Suppressor macrophage treated with lipopolysaccharide for 1 hour (primary cell): Measurements from ENCODE around the gene PTBP1.

Experiments
- DNase-seq, 3 donors: peaks; one replicate each; pipeline ENCODE4 v3.0.0-alpha.2; 2020 to 2022

PTBP1 gene

DNA sequence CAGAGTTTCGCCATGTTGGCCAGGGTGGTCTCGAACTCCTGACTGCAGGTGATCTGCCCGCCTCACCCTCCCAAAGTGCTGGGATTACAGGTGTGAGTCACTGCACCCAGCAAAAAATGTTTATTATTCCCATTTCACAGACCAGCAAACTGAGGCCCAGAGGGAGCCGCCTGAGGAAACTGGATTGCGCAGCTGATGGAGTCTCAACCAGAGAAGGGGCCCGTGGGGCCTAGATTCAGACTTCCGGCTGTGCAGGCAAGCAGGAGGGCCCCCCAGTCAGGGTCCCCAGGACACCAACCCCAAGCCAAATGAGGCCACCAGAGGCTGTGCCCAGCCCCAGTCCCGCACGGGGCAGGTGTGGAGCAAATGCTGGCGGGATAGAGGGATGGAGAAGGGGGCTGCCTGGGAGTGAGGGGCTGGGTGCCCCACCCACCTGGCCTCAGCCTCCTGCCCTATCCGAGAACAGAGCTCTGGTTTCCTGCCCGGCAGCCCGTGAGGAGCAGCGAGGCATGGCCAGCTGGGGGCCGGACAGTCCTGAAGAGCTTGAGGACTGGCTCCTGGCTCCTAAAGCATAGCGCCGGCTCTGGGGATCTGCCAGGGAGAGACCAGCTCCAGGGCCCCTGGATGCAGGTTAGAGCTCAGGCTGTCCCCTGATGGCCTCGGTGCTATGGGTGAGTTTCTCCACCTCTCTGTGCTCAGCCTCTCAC, 24.4 kb upstream of the PTBP1 start:
- DNase-seq = no peak

DNA sequence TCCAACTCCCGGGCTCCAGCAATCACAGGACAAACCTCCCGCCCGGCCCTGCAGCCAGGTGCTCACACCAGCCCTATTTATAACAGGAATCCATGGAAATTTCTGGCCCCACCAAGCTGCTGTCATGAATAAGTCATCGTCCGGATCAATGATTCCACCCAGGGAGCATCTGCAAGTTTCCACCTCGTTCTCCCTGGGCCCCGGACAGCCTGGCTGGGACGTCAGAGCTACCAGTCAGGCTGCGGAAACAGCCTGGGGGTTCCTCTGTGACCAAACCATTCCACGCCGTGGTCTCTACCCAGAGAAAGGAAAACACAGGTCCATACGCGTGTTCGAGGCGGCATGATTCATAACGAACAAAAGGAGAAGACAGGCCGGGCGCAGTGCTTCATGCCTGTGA, 20.7 kb upstream of the PTBP1 start:
- no peak for DNase-seq

DNA sequence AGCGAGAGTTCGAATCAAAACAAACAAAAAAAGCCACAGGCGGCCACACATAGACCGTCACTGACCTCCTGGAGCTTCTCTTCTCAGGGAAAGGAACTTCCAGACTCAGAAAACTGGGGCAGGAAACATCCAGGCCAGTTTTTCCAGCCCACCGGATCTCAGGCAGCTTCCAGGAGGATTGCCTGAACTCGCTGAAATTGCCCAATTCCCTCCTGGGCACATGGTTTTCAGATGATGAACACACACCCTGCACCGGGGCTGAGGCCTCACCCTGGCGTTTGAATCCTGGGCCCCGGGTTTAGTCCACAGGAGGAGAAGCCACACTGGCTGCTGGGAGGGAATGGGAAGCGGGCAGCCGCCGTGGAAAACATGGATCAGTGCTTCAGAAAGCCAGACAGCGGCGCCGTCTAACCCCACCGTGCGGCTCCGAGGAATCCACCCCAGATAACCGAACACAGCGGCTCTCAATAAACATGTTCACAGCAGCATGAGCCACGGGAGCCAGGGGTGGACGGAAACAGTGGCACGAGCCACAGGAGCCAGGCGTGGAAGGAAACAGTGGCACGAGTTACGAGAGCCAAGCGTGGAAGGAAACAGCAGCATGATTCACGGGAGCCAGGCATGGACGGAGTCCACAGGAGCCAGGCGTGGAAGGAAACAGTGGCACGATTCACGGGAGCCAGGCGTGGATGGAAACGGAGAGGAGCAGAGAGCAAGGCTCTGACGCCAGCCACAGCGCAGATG, 18.2 kb upstream of the PTBP1 start:
- no peak for DNase-seq

DNA sequence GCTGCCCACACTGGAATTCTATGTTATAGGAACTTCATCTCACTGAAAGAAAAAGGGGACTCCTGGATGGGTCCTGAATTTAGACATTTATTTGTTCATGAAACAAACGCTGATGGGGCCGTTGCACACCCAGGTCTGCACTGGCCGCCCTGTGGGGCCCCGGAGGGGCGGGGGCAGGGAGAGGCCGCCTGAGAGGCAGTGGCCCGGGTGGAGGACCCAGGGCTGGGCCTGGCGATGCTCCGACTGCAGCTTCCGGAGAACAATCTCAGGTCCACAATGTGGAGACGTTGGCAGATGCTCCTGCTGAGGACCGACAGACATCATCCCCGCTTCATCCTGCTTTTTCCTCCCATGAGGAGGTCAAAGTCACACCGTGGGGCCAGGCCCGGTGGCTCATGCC, 16.3 kb upstream of the PTBP1 start:
- no peak for DNase-seq

DNA sequence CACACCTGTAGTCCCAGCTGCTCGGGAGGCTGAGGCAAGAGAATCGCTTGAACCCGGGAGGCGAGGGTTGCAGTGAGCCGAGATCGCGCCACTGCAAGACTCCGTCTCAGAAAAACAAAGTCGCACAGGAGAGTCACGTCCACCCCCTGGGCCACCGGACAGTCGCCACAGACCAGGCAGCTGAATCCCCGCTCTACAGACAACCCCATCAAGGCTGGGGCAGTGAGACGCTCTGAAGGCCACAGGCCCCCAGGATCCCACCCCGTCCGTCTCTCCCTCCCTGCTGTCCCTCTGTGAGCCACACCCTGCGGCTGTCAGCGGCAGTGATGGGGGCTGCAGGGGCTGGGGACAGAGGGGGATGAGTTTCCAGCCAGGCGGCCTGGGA, 15.5 kb upstream of the PTBP1 start:
- DNase-seq = no peak

DNA sequence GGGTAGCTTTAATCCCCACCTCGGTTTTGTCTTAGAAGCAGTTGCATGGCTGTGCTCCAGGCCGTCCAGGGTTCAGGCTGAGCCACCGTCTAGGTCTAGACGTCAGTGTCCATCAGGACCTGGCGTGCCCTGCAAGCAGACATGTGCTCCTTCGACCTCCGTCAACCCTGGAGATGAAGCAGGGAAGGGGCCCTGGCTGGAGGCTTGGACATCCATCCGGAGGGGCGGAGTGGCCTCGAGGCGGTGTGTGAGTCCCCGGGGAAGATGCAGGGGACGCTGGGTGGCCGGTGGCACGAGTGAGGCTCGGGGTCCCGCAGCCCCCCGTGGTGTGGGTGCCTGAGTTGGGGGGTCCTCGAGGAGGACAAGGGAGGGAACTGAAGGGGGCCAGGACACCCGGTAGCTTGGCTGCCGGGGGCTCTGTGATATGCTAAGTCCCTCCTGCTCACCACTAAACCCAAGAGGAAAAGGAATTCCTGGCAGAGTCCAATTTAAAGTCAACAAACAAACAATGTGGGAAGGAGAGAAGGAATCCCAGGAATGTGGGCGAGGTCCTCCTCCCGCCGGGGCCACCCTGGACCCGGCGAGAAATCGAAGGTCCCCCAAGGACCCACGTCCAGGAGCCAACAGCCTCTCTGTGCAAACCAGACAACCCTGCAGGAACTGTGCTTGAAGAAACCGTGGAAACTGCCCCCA, 14.9 kb upstream of the PTBP1 start:
- no peak for DNase-seq

DNA sequence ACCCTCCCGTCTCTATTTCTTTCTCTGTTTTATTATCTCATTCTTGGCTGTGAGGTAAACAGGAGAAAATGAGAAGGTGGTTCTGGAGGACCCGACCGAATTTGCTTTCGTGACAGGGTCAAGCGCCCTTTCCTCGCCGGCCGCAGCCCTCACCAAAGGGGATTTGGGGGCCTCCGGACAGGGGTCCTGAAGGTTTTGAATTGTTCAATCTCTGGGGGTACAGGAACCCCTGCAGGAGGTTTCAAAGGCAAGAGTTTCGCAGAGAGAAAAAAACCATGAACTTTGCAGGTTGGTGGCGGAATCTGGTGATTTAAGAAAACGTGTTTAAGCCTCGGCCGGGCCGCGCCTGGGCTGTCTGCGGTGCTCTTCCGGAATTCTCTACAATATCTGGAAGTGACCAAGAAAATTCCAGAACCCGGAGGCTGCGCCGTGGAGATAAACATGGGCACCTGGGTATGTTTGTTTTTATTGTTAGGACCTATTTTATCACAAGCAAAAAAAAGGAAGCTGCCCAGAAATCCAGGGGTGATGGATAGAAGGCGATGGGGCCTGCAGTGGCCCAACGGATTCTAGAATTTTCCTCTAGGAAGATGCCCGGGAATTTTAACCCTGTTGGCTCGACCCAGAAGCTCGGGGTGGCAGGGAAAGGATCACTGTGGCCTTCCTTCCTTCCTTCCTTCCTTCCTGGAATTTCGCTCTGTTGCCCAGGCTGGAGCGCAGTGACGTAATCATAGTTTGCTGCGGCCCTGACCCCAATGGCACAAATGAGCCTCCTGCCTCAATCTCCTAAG, 14.2 kb upstream of the PTBP1 start:
- DNase-seq = no peak

DNA sequence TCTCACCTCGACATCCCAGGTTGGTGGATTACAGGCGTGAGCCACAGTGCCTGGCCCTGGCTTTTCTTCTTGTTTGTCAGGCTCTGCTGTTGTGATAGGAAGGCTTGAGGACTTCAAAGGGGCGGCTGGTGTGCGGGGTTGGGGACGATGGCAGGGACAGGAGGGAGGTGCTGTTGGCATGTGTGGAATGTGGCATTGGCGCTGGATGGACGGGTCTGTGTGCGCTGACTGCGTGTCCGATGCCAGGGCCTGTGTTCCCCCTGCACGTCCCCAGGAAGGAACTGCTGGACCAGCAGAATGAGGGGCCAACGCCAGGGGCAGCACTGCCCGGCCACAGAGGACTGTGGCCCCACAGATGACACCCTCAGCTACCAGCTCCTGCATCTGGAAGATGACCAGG, 12.7 kb upstream of the PTBP1 start:
- DNase-seq = no peak

DNA sequence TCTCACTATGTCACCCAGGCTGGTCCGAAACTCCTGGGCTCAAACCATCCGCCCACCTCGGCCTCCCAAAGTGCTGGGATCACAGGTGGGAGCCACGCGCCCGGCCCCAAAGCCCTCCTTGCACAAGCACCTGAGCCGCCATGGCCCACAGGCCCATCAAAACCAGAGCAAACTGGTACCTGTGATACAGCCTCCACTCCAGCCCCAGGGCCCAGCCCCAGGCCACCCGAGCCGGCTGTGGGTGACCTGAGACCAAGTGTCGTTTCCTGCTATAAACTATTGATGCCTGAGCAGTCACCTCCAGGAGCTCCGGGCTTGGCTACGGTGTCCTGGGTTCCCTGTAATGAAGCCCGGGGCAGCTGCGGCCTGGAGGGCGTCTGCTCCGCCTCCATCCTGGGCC, 9.7 kb upstream of the PTBP1 start:
- no peak for DNase-seq

DNA sequence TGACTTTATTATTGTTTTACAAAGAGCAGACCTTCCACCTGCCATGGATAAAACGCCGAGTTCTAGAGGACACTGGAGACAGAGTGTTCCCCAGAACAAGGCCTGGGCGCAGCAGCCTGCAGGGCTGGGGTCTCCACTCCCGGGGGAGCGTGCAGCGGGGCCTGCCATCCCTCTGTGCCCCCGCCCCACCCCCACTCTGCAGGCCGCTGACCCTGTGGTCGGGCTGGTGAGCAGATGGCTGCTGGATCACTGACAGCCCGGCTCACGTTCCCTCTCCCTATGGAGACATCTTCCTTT, 8.6 kb upstream of the PTBP1 start:
- DNase-seq = no peak

DNA sequence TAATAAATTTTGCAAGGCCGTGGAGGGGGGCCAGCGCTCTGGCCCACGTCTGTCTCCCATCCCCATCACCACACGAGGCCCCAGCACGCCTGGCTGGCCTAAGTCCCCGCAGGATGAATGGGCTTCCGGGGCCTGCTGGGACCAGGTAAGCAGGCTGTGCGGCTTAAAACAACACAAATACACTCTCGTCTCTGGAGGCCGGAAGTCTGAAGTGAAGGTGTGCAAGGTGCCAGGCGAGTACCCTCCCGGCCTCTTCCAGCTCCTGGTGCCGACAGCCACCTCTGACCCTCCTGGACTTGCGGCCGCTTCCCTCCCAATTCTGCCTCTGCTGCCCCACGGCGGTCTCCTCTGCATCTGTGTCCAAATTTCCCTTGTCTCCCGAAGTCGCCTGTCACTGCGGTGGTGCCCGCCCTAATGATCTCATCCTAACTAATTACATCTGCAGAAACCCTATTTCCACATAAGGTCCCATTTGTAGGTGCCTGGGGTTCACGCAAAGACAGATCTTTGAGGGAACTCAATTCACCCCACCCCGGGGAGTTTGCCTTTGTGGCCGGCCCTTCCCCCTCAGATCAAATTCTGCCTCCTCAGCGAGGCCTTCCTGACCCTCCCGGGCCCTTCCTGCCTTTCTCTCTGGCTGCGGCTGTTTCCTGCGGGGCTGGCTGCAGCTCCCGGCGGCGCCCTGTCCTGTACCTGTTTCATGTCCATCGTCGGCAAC, 8.1 kb upstream of the PTBP1 start:
- peak; percentile 55 to 71 (median 65) for DNase-seq

DNA sequence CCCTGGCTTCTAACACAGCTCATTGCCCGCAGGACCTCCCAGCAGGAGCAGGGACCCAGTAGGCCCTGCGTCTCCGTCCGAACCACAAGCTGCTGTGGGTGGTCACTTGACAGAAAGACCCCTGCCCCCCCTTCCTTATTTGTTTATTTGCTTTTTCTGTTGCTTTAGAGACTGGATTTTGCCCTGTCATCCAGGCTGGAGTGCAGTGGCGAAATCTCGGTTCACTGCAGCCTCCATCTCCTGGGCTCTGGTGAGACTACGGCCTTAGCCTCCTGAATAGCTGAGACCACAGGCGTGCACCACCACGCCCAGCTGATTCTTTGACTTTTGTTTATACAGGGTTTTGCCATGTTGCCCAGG, 7.6 kb upstream of the PTBP1 start:
- no peak for DNase-seq

DNA sequence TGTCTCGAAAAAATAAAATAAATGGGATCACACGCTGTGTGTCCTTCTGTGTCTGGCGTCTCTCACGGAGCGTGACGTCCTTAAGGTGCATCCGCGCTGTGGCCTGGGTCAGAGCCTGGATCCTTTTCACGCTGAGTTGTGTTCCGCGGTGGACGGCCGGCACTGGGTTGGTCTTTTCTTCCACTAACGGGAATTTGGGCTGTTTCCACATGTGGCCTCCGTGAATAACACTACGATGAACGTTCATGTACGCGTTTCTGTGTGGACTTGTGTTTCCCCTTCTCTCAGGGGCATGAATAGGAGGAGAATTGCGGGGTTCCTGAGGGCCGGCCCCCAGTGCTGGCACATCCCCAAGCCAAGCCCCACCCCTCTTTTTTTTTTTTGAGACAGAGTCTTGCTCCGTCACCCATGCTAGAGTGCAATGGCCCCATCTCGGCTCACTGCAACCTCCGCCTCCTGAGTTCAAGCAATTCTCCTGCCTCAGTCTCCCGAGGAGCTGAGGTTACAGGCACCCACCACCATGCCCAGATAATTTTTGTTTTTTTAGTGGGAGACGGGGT, 6.2 kb upstream of the PTBP1 start:
- no peak for DNase-seq

DNA sequence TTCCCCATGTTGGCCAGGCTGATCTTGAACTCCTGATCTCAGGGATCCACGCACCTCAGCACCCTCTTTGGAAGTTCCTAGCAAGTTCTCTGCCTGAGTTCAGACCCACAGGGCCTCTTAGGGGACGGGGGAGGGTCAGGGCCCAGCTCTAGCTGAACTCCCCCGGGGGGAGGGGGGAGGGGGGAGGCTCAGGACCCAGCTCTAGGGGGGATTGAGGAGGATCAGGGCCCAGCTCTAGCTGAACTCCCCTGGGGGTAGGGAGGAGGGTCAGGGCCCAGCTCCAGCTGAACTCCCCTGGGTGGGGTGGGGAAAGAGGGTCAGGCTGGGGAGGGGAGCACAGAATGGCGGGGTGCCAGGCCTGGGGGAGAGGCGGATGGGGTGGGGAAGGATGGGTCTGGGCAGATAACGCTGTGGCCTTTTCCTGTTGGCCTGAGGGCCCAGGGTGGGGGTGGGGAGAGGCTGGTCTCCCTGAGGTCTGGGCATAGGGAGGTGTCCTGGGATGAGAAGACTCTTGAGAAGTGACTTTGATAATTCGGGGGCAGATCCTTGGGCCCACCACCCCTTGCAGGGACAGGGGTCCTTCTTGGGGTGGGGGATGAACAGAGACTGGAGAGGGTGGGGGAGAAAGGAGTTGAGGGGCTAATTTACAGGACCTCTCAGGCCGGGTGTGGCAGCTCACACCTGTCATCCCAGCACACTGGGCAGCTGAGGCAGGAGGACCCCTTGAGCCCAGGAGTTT, 5.5 kb upstream of the PTBP1 start:
- no peak for DNase-seq

DNA sequence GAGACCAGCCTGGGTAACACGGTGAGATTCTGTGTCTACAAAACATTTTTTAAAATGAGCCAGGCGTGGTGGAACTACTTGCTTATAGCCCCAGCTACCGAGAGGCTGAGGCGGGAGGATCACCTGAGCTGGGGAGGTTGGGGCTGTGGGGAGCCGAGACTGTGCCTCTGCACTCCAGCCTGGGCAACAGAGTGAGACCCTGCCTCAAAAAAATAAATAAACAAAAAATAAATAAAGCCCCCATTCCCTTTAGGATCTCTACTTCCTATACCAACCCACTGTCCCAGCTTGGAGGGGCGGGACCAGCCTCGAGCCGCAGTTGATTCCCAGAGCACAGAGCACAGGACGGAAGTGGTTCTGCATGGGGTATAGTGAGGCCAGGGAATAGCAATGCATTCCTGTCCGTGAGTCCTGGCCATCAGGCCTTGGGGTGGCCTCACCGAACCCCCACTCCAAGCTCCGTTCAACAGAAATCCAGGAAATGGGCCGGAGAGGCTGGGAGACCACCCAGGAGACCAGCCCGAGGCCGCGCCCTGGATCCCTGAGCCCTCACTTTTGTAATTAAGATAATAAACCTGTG, 4.9 kb upstream of the PTBP1 start:
- no peak for DNase-seq

DNA sequence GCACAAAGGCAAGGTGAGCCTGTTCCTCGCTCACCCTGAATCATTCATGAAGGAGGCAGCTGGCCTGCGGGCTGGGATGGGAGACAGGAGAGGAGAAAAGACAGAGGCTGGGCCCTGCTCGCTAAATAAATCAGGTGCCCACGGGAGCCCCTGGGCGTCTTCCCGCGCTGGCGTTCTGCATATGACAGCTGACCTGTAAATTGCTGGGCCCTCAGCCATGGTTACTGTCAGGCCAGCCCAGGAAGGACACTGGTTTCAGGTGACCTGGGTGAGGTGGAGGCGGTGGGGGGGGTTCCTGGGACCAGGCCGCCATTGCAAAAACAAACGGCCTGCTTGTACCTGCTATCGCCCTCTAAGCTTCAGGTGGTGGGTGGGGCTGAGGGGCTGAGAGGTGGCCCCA, 3.4 kb upstream of the PTBP1 start:
- no peak for DNase-seq

DNA sequence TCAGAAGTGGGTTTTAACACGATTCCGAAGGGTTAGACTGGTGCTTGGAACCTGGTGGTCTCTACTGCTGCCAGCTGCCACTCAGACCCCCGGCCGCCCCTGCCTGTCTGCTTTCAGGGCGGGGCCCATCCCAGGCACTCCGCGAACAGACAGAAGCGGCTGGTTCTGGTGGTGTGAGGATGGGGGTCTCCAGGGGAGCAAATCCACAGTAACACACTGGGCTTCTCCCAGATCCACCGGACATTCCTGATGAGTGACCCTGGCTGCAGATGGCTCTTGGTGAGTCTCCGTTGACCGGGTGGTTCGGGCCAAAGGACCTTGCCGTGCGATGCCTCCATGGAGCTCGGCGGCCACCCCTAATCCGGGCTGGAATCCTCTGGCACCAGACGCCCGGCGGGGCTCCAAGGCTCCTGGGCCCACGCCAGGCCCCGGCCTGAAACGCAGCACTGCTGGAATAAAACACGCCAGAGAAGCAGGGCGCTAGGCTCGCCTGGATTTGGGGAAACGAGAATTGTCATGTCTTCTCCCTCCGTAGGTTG, 2.1 kb upstream of the PTBP1 start:
- DNase-seq = no peak

DNA sequence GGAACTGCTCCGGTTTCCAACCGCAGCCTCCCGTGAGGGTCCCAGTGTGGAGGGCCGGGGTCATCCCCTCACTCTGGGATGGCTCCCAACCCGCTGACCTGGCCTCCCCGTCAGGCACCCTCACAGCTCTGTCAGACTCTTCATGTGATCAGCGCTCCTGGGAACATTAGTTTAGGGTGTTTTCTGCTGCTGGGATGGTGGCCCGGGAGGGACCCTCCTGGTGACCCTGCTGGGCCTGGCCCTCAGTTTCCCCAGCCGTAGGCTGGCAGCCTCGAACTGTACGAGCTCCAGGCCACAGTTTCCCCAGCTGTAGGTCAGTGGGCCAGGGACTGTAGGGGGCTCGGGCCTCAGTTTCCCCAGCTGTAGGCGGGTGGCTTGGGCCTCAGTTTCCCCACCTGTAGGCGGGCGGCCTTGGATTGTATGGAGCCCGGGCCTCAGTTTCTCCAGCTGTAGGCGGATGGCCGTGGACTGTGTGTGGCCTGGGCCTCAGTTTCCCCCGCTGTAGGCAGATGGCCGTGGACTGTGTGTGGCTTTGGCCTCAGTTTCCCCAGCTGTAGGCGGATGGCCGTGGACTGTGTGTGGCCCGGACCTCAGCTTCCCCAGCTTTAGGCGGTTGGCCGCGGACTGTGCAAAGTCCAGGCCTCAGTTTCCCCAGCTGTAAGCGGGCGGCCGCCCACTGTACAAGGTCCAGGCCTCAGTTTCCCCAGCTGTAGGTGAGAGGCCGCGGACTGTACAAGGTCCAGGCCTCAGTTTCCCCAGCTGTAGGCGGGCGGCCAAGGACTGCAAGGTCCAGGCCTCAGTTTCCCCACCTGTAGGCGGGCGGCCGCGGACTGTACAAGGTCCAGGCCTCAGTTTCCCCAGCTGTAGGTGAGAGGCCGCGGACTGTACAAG, 1.3 kb upstream of the PTBP1 start:
- DNase-seq = no peak

DNA sequence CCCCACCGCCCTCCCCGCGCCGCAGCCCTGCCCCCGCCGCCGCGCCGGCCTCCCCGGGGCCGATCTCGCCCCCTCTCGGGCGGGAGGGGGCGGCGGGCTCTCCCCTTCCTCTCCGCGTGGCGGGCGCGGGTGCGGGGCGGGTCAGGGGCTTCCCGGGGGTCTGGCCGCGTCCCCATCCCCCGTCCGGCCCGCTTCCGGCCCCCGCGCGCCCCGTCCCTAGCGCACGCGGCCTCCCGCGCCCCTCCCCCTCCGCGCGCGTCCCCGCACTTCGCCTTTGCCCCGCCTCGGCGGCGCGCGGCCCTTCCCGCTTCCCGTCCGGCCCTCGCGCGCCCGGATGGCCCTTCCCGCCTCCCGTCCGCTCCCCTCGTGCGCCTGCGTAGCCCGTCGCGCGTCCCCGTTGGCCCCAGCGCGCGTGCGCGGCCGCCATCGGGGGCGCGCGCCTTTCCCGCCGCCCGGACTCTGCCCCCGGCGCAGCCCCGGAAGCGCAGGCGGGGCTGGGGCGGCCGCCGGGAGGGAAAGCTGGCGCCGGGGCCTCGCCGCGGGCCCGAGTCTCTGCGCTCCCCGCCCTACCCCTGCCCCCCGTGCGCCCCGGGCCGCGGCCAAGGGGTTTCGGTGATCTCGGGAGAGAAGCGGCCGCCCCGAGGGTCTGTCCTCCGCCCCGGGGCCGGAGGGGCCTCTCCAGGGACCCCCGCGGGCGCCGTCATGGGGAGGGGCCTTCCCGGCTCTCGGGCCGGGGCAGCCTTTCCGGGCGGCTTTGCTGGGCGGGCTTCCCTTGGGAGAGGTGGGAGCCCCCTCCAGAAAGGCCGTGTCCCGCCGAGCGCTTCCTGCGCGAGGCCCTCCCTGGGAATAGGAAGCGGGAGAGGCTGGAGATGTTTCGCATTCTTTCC, 519 bp downstream of the PTBP1 start:
- peak; percentile 96 to 99 (median 98) for DNase-seq
